Left renal pelvis (tissue), 4 donors: ENCODE measurements around the gene ST3GAL4. TPM values are rescaled to one million over a fixed set of nuclear protein-coding genes. Genes with fewer than 3 reads are reported as not detected.
"Not testable (repeated sequence)": the region's sequence is repeated elsewhere in the genome, so short reads cannot be mapped to it uniquely, and the experiment has no call there.

ENCODE experiments used
- DNase-seq, 4 donors: peaks; one replicate each; pipeline ENCODE4 v3.0.0-alpha.2; 2013; ENCODE audit warnings: low read depth in 4 of 4, low spot score in 3 of 4
- polyA plus RNA-seq, 4 donors: library from polyadenylated mRNA; unstranded; fragments of 120-200 nt; gene quantifications; one replicate each; pipeline ENCODE4 v1.2.1, GENCODE V29; 2013; ENCODE audit not compliant: insufficient read length in 4 of 4

Gene ST3GAL4
- polyA plus RNA-seq, 4 donors = 17.0 to 33.6 (median 19.9) TPM

DNA sequence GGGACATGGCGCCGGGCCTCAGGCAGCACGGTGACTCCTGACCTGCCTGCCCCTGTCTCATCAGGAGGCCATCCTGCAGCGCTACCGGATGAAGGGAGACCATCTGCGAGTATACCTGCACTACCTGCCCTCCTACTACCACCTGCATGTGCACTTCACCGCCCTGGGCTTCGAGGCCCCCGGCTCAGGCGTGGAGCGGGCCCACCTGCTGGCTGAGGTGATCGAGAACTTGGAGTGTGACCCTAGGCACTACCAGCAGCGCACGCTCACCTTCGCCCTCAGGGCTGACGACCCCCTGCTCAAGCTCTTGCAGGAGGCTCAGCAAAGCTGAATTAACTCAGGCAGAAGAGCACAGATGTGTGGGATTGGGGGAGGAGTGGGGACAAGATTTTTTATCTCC lies 10.2 kb upstream of the ST3GAL4 start:
- no peak for DNase-seq

DNA sequence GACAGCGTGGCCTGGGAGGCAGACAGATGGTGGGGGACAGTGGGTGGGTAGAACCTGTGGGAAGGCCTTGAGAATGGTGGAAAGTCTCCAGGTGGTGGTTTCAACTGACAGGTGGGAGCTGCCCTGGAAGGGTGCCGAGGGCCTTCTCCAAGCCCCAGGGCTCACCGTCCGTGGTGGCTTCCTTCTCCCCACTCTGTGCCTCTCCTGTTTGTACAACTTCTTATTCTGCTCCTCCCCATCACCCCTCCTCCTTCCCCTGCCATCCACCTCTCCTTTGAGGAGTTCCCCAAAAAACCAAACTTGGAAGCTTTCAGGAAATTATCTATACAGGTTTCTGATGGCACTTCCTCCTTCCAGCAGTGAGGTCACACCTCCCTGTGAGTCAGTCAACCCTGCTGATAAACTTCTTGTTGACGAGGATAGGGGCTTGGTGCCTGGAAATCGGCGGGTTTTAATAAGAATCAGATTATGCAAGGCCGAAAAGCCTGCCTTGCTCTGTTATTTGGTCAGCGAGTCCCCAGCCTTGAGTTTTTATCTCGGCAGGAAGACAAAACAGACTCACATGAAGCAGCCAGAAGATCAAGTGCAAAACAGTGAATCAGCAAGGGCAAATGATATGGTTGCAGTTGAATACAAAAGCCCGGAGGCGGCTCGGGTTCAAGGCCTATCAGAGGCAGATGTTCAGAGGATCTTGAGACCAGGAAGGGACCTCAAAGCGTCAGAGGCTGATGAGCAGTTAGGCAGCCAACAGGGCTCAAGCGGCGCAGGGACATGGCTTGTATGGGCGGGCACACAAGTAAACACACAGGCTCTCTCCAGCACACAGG lies 9.5 kb upstream of the ST3GAL4 start:
- DNase-seq = no peak

DNA sequence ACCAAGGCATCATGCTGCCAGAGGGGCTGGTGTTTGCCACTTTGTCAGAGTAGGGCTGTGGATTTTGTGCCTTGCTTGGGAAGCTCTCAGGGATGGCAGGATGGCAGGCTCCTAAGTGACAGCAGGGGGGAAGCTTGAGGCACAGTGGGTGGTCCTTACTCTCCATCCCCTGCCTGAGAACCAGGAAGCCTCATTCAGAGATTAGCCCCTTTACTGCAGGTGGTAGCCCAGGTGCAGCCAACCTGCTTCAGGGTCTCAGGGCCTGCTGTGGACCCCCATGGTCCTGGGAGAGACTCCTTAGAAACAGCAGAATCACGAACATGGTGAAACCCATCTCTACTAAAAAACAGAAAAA lies 8.9 kb upstream of the ST3GAL4 start:
- no peak for DNase-seq

DNA sequence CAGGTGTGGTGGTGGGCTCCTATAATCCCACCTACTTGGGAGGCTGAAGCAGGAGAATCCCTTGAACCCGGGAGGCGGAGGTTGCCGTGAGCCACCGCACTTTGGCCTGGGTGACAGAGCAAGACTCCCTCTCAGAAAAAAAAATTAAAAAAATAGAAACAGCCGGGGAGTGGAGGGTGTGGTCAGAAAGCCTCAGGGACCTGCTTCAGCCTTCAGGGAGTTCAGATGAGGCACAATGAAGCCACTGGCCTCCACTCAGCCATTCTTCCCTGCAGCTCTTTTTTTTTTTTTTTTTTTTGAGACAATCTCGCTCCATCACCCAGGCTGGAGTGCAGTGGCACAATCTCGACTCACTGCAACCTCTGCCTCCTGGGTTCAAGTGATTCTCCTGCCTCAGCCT lies 8.5 kb upstream of the ST3GAL4 start:
- not testable (repeated sequence) for DNase-seq

DNA sequence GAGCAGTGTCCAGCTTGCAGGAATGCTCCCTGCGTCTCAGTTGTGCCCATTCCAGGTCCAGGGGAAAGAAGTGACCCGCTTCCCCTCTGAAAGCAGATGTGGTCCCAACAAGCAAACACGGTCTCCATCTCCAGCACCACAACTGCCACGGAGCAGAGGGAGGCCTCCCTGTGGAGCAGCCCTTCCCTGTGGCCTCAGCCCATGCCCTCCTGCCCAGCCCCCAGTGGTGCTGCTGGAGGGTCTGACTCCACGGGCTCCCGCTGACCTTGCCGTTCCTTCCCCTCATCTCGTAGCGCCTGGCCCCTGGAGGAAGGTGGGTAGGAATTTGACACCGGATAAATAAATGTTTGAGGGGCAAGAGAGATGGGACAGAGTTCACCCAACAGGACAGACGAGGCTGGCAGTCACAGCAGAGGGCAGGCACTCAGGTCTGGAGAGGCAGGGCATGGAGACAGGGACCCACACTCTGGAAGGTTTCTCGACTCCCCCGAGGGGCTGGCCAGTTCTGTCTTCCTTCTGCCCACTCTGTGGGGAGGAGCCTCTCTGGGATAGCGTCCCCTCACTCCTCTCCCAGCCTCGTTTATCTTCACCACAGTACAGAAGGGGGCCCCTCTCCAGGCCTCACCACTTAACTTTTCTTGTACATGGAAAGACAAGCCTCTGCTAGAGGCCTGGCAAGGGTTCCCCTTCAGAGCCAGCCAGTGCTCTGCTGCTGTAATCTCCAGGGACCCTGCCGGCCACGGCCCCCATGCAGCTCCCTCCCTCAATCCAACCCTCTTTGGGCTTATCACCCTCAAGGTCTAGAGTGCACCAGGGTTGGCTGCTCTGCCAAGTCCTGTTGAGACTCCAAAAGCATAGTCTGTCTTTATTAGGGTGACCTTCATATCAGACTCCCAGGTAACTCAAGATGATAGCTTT lies 7.5 kb upstream of the ST3GAL4 start:
- DNase-seq = no peak

DNA sequence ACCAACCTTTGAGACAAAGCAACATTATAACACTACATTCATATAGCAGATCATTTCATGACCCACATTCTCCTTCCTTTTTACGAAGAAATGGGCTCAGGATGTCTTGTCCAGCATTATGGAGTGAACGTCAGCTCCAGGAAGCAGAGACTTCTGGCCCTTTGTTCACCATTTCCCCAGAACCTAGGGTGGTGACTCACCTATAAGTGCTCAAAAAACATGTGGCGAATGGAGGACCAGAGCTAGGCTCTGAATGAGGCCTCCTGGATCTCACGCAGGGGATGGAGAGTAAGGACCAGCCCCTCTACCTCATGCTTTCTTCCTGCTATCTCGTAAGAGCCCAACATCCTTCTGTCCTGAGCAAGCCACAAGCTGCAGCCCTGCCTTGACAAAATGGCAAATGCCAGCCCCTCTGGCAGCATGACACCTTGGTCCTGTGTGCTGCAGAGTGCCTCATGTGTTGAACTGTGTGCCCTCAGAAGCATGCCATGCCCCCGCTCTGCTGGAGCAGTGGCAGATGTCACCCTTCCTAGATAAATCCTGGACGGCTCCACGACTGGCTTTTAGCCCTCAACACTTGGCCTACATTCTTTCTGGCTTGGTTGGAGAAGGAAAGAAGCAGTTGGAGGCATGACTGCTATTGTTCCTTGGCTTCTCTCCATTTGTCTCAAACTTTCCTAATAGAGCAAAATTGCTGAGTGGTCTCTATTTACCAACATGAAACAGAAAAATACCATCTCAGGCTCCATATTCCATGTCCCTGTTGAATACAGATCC lies 6.5 kb upstream of the ST3GAL4 start:
- DNase-seq = no peak

DNA sequence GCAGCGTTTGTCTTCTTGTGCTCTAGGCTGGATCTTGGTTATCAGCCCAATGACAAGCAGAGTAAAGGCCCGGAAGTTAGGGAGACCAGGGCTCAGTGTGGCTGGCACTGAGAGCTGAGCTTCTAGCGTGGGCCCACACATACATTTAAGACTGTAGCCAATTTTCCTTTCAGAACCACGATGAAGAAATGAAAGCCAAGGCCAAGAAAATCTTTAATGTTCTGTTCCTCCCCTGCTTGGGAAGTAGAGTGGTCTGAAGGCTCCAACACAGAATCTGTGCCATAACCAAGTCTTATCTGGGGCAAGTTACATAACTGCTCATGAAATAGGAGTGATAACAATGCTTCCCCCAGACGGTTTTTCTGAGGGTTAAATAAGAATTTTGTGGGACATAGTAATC lies 4.7 kb upstream of the ST3GAL4 start:
- no peak for DNase-seq

DNA sequence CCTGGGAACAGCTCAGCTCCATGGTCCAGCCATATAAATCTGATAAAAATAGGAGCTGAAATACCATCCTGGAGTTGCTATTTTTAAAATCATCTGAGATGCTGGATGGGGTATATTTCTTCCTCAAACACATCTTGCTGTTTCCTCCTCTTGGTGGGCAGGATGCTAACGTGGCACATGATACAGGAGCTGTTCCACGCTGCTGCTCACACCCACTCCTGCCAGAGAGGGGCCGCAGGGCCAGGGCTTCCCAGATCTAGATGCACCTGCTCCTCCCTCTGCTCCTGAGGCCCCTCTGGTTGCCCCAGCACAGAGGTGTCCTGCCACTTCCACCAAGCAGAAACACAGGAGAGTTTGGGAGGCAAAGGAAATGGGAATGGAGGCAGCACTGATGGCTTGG lies 3.3 kb upstream of the ST3GAL4 start:
- DNase-seq = no peak

DNA sequence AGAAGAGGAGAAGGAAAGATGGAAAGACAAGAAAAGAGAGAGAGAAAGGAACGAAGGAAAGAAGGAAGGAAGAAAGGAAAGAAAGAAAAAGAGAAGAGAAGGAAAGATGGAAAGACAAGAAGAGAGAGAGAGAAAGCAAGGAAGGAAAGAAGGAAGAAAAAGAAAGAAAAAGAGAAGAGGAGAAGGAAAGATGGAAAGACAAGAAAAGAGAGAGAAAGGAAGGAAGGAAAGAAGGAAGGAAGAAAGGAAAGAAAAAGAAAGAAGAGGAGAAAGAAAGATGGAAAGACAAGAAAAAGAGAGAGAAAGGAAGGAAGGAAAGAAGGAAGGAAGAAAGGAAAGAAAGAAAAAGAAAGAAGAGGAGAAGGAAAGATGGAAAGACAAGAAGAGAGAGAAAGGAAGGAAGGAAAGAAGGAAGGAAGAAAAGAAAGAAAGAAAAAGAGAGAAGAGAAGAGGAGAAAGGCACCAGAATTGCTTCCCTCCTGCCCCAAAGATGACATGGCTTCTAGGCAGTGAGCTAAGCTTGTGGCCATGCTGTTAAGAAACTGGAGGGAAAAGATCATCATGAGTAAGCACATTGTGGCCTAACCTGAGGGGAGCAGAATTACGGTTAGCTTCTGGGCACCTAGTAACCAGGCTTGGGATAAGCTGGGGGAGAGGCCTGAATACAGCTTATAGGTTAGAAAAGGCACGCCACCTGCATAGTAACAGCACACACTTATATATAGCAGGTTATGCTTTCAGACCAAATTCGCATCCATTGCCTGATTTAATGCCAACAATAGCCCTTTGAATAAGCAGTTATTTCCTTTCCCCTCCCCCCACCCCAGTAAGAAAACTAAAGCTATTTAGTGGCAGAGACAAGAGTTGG lies 2.3 kb upstream of the ST3GAL4 start:
- DNase-seq = no peak

DNA sequence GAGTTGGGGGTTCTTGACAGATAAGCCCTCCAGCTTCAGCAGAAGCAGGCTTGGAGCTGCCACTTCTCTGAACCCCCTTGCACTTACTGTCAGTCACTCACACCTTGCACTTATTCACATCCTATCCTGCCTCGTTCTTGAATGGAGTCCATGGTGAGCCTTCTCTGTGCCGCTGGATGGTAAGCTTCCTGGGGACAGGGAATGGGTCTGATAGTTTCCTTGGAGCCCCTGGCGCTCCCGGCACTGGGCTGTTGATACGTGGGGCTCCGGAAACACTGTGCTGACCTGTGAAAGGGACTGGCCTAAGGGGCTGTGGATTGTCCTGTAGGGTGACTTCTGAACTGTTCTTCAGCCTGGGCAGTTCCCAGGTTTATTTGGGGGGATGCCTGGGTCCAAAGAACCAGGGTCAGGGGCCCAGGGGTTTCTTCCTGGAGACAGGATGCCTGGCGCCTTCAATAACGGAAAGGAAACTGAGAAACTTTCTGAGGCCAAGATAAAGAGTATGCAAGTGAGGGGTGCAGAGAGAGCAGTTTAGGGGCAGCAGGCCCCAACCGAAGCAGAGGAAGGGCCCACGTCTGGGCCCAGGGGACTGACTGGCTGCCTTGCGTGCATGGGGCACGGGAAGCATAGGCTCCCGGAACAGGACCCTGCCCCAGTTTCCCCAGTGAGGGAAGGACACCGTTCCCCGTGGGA lies 709 bp upstream of the ST3GAL4 start:
- DNase-seq = no peak

DNA sequence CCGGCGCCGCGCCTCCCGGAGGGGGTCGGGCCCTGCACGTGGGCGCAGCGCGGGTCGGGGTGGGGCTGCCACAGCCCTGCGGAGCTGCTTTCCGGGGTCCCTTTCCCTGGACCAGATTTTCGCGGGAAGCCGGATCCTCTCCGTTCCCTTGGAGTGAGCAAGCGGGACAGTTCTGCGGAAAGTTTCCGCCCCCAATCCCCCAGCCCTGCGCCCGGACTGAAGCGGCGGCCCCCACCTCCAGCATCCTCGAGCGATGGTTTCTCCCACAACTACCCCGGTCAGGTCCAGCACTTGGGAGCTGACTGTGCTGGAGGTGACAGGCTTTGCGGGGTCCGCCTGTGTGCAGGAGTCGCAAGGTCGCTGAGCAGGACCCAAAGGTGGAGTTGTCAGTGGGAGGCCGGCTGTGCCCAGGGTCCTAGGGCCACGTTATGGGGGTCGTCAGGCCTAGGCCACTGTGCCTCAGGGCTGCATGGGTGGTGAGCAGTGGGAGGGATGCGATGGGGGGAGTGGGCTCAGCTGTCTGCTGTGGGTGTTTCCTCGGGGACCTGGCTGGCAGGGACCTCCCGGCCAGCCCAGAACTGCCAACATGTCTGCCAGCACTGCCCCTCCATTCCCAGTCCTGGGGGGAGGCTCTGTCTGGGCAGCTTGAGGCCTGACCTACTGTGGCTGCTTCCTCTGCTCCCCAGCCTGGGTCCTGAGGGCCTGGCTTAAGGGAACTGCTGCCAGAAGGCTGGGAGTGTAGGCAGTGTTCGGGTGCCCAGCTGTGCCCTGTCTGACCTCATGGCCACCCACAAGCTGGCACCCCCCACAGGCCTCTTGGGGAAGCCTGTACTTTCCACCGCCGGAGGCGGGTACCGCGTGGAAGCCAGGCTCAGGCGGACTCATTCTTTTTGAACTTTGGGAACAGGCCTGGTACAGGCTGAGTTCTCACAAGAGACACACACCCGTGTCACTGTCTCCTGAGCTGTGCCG lies 726 bp downstream of the ST3GAL4 start:
- DNase-seq = no peak

DNA sequence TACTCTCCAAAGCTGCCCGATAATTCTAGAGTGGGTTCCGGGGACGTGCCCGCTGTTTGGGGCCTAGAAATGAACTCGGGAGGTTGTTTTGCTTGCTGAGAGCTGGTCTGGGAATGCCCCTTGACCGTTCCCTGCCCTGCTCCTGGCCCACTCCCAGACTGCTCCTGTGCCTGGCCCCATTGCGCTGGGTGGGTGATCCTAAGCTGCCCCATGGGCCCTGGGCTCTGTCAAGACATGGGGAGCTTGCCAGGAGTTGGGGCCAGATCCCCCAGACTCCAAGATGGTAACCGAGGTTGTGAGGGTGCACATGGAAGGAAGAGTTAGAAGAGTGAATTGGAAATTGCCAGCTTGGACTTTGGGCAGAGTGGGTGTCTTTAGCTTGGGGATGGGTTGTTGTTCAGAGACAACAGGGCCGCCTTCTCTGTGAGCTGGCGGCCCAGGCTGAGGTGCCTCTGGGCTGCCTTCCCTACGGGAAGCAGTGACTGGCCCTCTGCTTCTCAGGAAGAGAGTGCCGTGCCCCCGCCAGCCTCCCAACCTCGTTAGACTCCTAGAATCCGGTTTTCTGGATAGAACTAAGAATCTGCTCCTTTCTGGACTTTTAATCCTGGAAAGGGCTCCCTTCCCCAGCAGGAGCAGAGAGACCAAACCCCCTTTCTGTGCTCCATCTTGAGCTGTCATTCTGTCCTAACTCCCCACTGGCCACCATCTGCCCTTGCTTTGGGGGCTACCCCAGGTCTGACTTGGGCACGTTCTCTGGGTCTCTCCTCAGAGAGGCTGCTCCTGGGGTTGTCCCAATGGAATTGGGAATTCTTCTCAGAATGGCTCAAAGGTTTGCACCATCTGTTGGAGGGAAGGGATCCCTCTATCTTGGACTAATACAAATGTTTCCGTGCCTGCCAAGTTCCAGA lies 1.8 kb downstream of the ST3GAL4 start:
- DNase-seq = no peak

DNA sequence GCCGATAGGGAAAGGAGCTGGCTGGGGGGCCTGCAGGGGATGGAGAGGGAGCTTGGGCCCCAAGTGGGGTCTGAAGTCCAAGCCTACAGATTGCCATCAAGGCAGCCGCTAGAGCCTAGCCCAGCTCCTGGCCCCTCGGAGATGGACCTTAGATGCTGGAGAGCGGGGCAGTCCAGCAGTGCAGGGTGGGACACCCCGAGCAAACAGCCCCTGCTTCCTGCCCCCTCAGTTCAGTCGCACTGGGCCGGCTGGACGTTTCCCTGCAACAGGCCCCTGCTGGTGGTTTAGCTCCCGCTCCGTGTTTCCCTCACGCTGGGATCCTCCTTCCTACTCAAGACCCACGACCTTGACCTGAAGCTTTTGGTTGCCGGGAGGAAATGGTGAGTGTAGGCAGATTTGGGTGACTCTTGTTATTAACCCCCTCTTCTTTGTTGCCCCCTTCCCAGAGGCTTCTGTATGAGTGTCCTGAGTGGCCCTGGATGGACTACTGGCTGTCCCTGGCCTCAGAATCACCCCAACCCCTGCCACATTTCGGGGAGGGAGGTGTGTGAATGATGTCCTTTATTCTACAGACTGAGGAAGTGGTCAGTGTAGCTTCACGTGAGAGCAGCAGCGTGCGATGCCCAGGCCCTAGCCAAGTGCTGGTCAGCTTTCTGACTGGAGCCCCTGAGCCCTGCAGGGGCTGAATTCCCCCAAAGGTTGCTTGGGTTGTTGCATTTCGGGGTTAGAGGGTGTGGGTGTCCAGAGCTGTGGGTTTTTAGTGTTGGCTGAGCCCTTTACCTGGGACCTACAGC lies 2.7 kb downstream of the ST3GAL4 start:
- no peak for DNase-seq

DNA sequence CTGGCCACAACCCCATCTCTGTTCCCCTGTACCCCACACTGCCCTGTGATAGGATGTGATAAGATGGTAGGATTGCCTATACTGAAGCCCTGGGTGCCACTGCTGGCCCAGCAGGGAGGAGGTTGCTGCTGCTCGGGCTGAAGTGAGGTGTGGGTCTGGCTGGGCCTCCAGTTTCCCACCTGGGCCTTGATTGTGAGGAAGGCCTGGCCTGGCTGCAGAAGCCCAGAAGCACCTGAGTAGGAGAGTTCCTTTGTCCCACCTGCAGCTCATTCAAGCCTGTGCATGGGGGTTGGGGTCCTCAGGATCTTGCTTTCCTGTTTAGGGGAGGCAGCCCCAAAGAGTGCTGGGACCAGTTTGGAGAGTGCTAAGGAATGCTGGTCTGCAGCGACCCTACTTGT lies 3.3 kb downstream of the ST3GAL4 start:
- no peak for DNase-seq

DNA sequence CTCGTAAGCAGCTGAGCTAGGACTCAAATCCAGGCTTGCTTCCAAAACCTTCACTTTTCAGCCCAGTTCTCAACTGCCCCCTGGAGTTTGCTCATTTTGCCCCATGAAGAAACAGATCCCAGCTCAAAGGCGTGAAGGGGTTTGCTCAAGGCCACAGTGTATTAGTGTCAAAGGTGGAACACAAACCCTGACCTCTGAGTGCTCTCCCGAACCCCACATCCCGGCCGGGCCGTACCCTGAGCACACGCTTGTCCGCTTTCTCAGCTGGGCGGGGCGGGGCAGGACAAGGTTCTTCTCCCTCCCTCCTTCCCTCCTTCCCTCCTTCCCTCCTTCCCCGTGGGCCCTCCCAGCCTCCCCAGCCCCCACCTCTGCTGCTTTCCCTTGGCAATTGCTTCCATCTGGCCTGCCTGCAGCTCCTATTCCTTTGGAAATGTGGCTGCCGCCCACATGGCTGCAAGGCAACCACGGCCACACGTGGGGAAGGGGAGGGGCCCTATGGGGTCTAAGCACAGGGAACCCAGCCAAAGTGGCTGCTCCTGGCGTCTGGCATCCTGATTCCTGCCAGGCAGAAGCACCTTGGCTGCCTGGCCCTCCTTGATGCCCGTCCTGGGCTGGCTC lies 4.1 kb downstream of the ST3GAL4 start:
- no peak for DNase-seq

DNA sequence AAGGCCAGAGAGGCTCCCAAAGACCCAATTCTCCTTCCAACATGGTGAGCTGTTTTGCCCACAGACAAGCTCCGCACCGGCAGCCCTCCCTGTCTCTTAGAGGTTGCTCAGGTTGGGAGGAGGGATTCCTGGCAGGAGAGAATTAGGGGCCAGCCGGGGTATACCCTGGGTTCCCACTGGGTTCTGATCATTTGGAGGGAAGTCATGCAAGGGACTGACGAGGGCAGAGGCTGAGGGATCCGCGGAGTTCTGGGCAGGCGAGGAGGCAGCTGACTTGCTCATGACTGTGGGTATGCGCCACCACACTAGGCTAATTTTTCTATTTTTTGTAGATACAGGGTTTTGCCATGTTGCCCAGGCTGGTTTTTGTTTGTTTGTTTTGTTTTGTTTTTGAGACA lies 4.6 kb downstream of the ST3GAL4 start:
- no peak for DNase-seq
